ENCODE results near the gene RP9. TPM values are rescaled to one million over a fixed set of nuclear protein-coding genes. Genes with fewer than 3 reads are reported as not detected.

RP9 gene
- total and polyA plus RNA-seq, 2 of the 13 experiments (the other 11 are each of a cell fraction or from before 2014, with no cell fraction given): 14.2 to 18.6 TPM

DNA sequence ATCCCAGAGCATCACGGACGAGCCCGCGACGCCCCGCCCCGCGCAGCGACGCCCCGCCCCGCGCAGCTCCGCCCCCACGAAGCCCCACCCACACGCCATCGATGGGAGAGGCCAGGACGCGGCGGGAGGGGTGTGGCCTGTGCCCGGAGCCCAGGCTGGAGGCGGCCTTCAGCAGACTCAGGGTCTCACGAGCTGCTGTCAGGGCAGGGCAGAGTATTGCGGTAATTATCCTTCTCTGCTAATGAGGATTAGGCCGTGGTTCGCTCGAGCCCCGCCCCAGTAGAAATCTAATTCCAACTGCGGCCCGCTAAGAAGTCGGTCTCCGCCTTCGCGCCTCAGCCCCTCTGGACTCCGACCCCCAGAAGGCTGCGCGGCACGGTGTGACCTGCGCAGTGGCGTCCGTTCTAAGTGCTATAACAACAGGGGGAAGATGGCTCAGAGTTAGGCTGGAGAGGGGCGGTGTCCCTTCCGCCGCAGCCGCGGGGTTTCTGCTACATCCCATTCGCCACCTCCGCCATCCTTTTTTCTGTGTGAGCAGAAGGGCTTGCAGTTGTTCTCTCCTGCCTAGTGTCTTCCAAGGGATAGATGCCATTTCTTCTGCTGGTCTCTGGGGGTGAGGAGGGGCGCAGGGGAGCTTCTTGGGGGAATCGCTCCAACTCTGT, 46.3 kb downstream of the RP9 start (continued):
- no peak for TF ChIP-seq CC2D1A (CRISPR knock-in tag; IDR thresholded peaks at IDR 0.05)
- TF ChIP-seq ZNF768 (CRISPR knock-in tag; IDR thresholded peaks at IDR 0.05): no peak
- TF ChIP-seq MTF1 (CRISPR knock-in tag; IDR thresholded peaks at IDR 0.05): no peak
- TF ChIP-seq NFYC (CRISPR knock-in tag; IDR thresholded peaks at IDR 0.05): no peak
- TF ChIP-seq, protein P1, sequence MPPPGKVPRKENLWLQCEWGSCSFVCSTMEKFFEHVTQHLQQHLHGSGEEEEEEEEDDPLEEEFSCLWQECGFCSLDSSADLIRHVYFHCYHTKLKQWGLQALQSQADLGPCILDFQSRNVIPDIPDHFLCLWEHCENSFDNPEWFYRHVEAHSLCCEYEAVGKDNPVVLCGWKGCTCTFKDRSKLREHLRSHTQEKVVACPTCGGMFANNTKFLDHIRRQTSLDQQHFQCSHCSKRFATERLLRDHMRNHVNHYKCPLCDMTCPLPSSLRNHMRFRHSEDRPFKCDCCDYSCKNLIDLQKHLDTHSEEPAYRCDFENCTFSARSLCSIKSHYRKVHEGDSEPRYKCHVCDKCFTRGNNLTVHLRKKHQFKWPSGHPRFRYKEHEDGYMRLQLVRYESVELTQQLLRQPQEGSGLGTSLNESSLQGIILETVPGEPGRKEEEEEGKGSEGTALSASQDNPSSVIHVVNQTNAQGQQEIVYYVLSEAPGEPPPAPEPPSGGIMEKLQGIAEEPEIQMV (CRISPR knock-in tag; IDR thresholded peaks at IDR 0.05; ENCODE audit: low read depth): no peak
- TF ChIP-seq, protein P2, sequence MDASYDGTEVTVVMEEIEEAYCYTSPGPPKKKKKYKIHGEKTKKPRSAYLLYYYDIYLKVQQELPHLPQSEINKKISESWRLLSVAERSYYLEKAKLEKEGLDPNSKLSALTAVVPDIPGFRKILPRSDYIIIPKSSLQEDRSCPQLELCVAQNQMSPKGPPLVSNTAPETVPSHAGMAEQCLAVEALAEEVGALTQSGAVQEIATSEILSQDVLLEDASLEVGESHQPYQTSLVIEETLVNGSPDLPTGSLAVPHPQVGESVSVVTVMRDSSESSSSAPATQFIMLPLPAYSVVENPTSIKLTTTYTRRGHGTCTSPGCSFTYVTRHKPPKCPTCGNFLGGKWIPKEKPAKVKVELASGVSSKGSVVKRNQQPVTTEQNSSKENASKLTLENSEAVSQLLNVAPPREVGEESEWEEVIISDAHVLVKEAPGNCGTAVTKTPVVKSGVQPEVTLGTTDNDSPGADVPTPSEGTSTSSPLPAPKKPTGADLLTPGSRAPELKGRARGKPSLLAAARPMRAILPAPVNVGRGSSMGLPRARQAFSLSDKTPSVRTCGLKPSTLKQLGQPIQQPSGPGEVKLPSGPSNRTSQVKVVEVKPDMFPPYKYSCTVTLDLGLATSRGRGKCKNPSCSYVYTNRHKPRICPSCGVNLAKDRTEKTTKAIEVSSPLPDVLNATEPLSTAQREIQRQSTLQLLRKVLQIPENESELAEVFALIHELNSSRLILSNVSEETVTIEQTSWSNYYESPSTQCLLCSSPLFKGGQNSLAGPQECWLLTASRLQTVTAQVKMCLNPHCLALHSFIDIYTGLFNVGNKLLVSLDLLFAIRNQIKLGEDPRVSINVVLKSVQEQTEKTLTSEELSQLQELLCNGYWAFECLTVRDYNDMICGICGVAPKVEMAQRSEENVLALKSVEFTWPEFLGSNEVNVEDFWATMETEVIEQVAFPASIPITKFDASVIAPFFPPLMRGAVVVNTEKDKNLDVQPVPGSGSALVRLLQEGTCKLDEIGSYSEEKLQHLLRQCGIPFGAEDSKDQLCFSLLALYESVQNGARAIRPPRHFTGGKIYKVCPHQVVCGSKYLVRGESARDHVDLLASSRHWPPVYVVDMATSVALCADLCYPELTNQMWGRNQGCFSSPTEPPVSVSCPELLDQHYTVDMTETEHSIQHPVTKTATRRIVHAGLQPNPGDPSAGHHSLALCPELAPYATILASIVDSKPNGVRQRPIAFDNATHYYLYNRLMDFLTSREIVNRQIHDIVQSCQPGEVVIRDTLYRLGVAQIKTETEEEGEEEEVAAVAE (CRISPR knock-in tag; IDR thresholded peaks at IDR 0.05; ENCODE audit: borderline replicate concordance): peak; percentile 41; the same call in 1 of the 2 replicates
- TF ChIP-seq ZNF256 (CRISPR knock-in tag; conservative IDR thresholded peaks at IDR 0.05): no peak
- TF ChIP-seq PAWR (CRISPR knock-in tag; IDR thresholded peaks at IDR 0.05; ENCODE audit: borderline replicate concordance): peak; percentile 77; the same call in 1 of the 2 replicates
- 0 out of 2 replicates have a peak, but pooled peaks have one; percentile 1 for TF ChIP-seq MXD4 (CRISPR knock-in tag; IDR thresholded peaks at IDR 0.05)
- TF ChIP-seq NR2C2 (CRISPR knock-in tag; IDR thresholded peaks at IDR 0.05; ENCODE audit: borderline replicate concordance): peak; percentile 61
- TF ChIP-seq RNF2 (conservative IDR thresholded peaks at IDR 0.05; ENCODE audit: low read depth): no peak
- TF ChIP-seq ZNF121 (CRISPR knock-in tag; IDR thresholded peaks at IDR 0.05): no peak
- no peak for TF ChIP-seq PCBP1 (IDR thresholded peaks at IDR 0.05; ENCODE audit: borderline replicate concordance, low read depth, low read length)
- TF ChIP-seq ZNF367 (CRISPR knock-in tag; IDR thresholded peaks at IDR 0.05; ENCODE audit: borderline replicate concordance): no peak
- TF ChIP-seq CAMTA2 (CRISPR knock-in tag; IDR thresholded peaks at IDR 0.05; ENCODE audit: borderline replicate concordance): no peak
- TF ChIP-seq CREB1 (IDR thresholded peaks at IDR 0.05): peak; percentile 31; the same call in 1 of the 2 replicates
- TF ChIP-seq CREB1 (CRISPR knock-in tag; IDR thresholded peaks at IDR 0.05): no peak
- no peak for TF ChIP-seq ATM (IDR thresholded peaks at IDR 0.05; ENCODE audit: borderline replicate concordance)
- TF ChIP-seq, protein P3, sequence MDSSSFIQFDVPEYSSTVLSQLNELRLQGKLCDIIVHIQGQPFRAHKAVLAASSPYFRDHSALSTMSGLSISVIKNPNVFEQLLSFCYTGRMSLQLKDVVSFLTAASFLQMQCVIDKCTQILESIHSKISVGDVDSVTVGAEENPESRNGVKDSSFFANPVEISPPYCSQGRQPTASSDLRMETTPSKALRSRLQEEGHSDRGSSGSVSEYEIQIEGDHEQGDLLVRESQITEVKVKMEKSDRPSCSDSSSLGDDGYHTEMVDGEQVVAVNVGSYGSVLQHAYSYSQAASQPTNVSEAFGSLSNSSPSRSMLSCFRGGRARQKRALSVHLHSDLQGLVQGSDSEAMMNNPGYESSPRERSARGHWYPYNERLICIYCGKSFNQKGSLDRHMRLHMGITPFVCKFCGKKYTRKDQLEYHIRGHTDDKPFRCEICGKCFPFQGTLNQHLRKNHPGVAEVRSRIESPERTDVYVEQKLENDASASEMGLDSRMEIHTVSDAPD (CRISPR knock-in tag; IDR thresholded peaks at IDR 0.05): no peak
- TF ChIP-seq NFIB (CRISPR knock-in tag; IDR thresholded peaks at IDR 0.05; ENCODE audit: borderline replicate concordance): no peak
- TF ChIP-seq ZNF709 (CRISPR knock-in tag; IDR thresholded peaks at IDR 0.05): no peak
- no peak for TF ChIP-seq STAG1 (CRISPR knock-in tag; IDR thresholded peaks at IDR 0.05)
- TF ChIP-seq ZNF7 (CRISPR knock-in tag; IDR thresholded peaks at IDR 0.05): no peak
- TF ChIP-seq ZNF607 (CRISPR knock-in tag; IDR thresholded peaks at IDR 0.05; ENCODE audit: borderline replicate concordance): peak; percentile 44; the same call in 1 of the 2 replicates
- no peak for TF ChIP-seq TP53 (CRISPR knock-in tag; conservative IDR thresholded peaks at IDR 0.05)
- TF ChIP-seq JUND (CRISPR knock-in tag; IDR thresholded peaks at IDR 0.05): no peak; the same call in 1 of the 2 replicates
